COLO668 (cell line): Measurements from ENCODE around the gene MRPL21.

Experiments used
- DNase-seq: peaks from one replicate; lab custom pipeline; 2025; ENCODE audit not compliant: unreplicated experiment; lab: John Stamatoyannopoulos, UW

The MRPL21 gene

GRCh38 chr11:68935066-68935465 lies 31.4 kb upstream of the MRPL21 start:
- DNase-seq = no peak

GRCh38 chr11:68934666-68935065 lies 31.0 kb upstream of the MRPL21 start:
- no peak for DNase-seq

GRCh38 chr11:68934321-68934645 lies 30.7 kb upstream of the MRPL21 start:
- no peak for DNase-seq

- no peak for DNase-seq
Measured at GRCh38 chr11:68933605-68934320, 30.1 kb upstream of the MRPL21 start.

GRCh38 chr11:68932933-68933577 lies 29.4 kb upstream of the MRPL21 start:
- DNase-seq = no peak

GRCh38 chr11:68932358-68932757 lies 28.7 kb upstream of the MRPL21 start:
- DNase-seq = no peak

GRCh38 chr11:68931911-68932310 lies 28.3 kb upstream of the MRPL21 start:
- no peak for DNase-seq

- DNase-seq = no peak
Measured at GRCh38 chr11:68930991-68931855, 27.6 kb upstream of the MRPL21 start.

- DNase-seq = no peak
Measured at GRCh38 chr11:68929706-68930570, 26.3 kb upstream of the MRPL21 start.

GRCh38 chr11:68929135-68929534 lies 25.5 kb upstream of the MRPL21 start:
- DNase-seq = no peak

- no peak for DNase-seq
Measured at GRCh38 chr11:68928136-68928880, 24.7 kb upstream of the MRPL21 start.

- no peak for DNase-seq
Measured at GRCh38 chr11:68927280-68928135, 23.9 kb upstream of the MRPL21 start.

GRCh38 chr11:68925611-68926010 lies 22.0 kb upstream of the MRPL21 start:
- DNase-seq = no peak

- no peak for DNase-seq
Measured at GRCh38 chr11:68924073-68924925, 20.7 kb upstream of the MRPL21 start.

- no peak for DNase-seq
Measured at GRCh38 chr11:68923614-68924013, 20.0 kb upstream of the MRPL21 start.

GRCh38 chr11:68916439-68916838 lies 12.8 kb upstream of the MRPL21 start:
- DNase-seq = no peak

GRCh38 chr11:68914761-68915160 lies 11.1 kb upstream of the MRPL21 start:
- DNase-seq = no peak

GRCh38 chr11:68913188-68913587 lies 9.6 kb upstream of the MRPL21 start:
- no peak for DNase-seq

- DNase-seq = no peak
Measured at GRCh38 chr11:68912254-68912653, 8.6 kb upstream of the MRPL21 start.
